HL-60 (cell line): Measurements from ENCODE around the gene MTMR11.

Experiments
- DNase-seq, 2 experiments: peaks; one replicate each; pipeline ENCODE4 v3.0.0-alpha.2; 2010 to 2020; ENCODE audit warnings: low read depth in 1 of 2, low spot score in 1 of 2
- H3K27ac ChIP-seq: fragments of 250-450 bp; sonication (Bioruptor Pico); replicated peaks from 2 replicates; pipeline ENCODE4 v1.5.1; 2020; ENCODE audit warnings: mild to moderate bottlenecking, moderate library complexity
- H3K27me3 ChIP-seq: fragments of 250-450 bp; sonication (Bioruptor Pico); 2 replicates; pipeline ENCODE4 v1.5.1; 2021; ENCODE audit warnings: mild to moderate bottlenecking, moderate library complexity; ENCODE audit not compliant: insufficient read depth, poor library complexity, severe bottlenecking
- H3K4me3 ChIP-seq: replicated peaks from 2 replicates; pipeline ENCODE4 v1.5.1; 2011; ENCODE audit warnings: mild to moderate bottlenecking, control low read depth, low read length; ENCODE audit not compliant: insufficient read depth
- CTCF ChIP-seq: IDR thresholded peaks from one replicate; pipeline ENCODE4 v1.5.1; 2011; ENCODE audit warnings: low read length, control low read depth, inconsistent platforms; ENCODE audit not compliant: insufficient read depth
- GABPA ChIP-seq: IDR thresholded peaks from 2 replicates; pipeline ENCODE4 v1.6.1; 2012; ENCODE audit warnings: low read depth
- POLR2AphosphoS5 ChIP-seq: IDR thresholded peaks from 2 replicates; pipeline ENCODE4 v1.6.1; 2012; ENCODE audit warnings: low read depth
- REST ChIP-seq: IDR thresholded peaks from 2 replicates; pipeline ENCODE4 v1.6.1; 2012; ENCODE audit warnings: low read depth; ENCODE audit not compliant: insufficient replicate concordance
- SPI1 ChIP-seq: IDR thresholded peaks from 2 replicates; pipeline ENCODE4 v1.6.1; 2012; ENCODE audit warnings: low read depth, mild to moderate bottlenecking, borderline replicate concordance

The MTMR11 gene

GRCh38 chr1:149937759-149938158 lies 1.1 kb upstream of the MTMR11 start:
- TF ChIP-seq POLR2AphosphoS5 = no peak
- no peak for TF ChIP-seq CTCF
- TF ChIP-seq SPI1 = no peak
- TF ChIP-seq GABPA = no peak
- TF ChIP-seq REST = no peak
- Histone ChIP-seq H3K4me3 (no peak overlapping the region), H3K27me3 (no peaks in the 10 kb centered on the region), H3K27ac (peak overlapping the region; percentile 51)
- DNase-seq = peak in 1 of 2 experiments; percentile 8

- Histone ChIP-seq H3K27me3 (no peaks in the 10 kb centered on the region), H3K4me3 (no peak overlapping the region), H3K27ac (peak overlapping the region; percentile 51)
- no peak for TF ChIP-seq SPI1
- TF ChIP-seq POLR2AphosphoS5 = no peak
- TF ChIP-seq GABPA = no peak
- no peak for TF ChIP-seq REST
- no peak for TF ChIP-seq CTCF
- DNase-seq = no peak
These were observed 470 bp upstream of the MTMR11 start for GRCh38 chr1:149936992-149937705.

GRCh38 chr1:149934356-149934755 lies 2.3 kb downstream of the MTMR11 start:
- Histone ChIP-seq H3K27ac (no peak overlapping the region), H3K27me3 (no peaks in the 10 kb centered on the region), H3K4me3 (no peak overlapping the region)
- no peak for DNase-seq
- TF ChIP-seq CTCF (no peak), SPI1 (no peak), GABPA (no peak), POLR2AphosphoS5 (no peak), REST (no peak)
